Measurements from ENCODE around the gene DOCK9.

DOCK9 gene

GRCh38 chr13:98998831-98999638, 21.2 kb upstream of the DOCK9 start:
- DNase-seq (ENCODE audit: low spot score), result no peak

GRCh38 chr13:98997738-98998641, 20.1 kb upstream of the DOCK9 start:
- DNase-seq (ENCODE audit: low spot score), result no peak

GRCh38 chr13:98997011-98997730, 19.3 kb upstream of the DOCK9 start:
- no peak for DNase-seq (ENCODE audit: low spot score)

- DNase-seq (ENCODE audit: low spot score), result no peak
Observed at GRCh38 chr13:98996046-98996445, 18.2 kb upstream of the DOCK9 start.

GRCh38 chr13:98994896-98995295, 17.0 kb upstream of the DOCK9 start:
- no peak for DNase-seq (ENCODE audit: low spot score)

- DNase-seq (ENCODE audit: low spot score), result no peak
Observed at GRCh38 chr13:98994080-98994479, 16.2 kb upstream of the DOCK9 start.

GRCh38 chr13:98992355-98992754, 14.5 kb upstream of the DOCK9 start:
- no peak for DNase-seq (ENCODE audit: low spot score)

- no peak for DNase-seq (ENCODE audit: low spot score)
Observed at GRCh38 chr13:98990701-98991100, 12.8 kb upstream of the DOCK9 start.

- DNase-seq (ENCODE audit: low spot score), result no peak
Observed at GRCh38 chr13:98989469-98990235, 11.8 kb upstream of the DOCK9 start.

- DNase-seq (ENCODE audit: low spot score), result no peak
Observed at GRCh38 chr13:98988780-98989179, 10.9 kb upstream of the DOCK9 start.

- no peak for DNase-seq (ENCODE audit: low spot score)
Observed at GRCh38 chr13:98988277-98988676, 10.4 kb upstream of the DOCK9 start.

GRCh38 chr13:98987275-98987674, 9.4 kb upstream of the DOCK9 start:
- no peak for DNase-seq (ENCODE audit: low spot score)

- no peak for DNase-seq (ENCODE audit: low spot score)
Observed at GRCh38 chr13:98986226-98986846, 8.5 kb upstream of the DOCK9 start.

- DNase-seq (ENCODE audit: low spot score), result no peak
Observed at GRCh38 chr13:98985591-98985990, 7.7 kb upstream of the DOCK9 start.

- no peak for DNase-seq (ENCODE audit: low spot score)
Observed at GRCh38 chr13:98984983-98985382, 7.1 kb upstream of the DOCK9 start.

- DNase-seq (ENCODE audit: low spot score), result no peak
Observed at GRCh38 chr13:98984118-98984517, 6.3 kb upstream of the DOCK9 start.

- DNase-seq (ENCODE audit: low spot score), result no peak
Observed at GRCh38 chr13:98983182-98983581, 5.3 kb upstream of the DOCK9 start.

GRCh38 chr13:98981369-98982080, 3.7 kb upstream of the DOCK9 start:
- DNase-seq (ENCODE audit: low spot score), result no peak

GRCh38 chr13:98979012-98979660, 1.3 kb upstream of the DOCK9 start:
- DNase-seq (ENCODE audit: low spot score), result no peak

- no peak for DNase-seq (ENCODE audit: low spot score)
Observed at GRCh38 chr13:98978280-98978679, 416 bp upstream of the DOCK9 start.
